HG03378 (cell line): ENCODE results near the gene NKD1.

ENCODE experiments used
- ATAC-seq: cut with Tn5 transposase; IDR thresholded peaks from one replicate; pipeline ENCODE4 v1.9.1; 2021; ENCODE audit warnings: mild to moderate bottlenecking, moderate library complexity; ENCODE audit not compliant: unreplicated experiment

The NKD1 gene

DNA sequence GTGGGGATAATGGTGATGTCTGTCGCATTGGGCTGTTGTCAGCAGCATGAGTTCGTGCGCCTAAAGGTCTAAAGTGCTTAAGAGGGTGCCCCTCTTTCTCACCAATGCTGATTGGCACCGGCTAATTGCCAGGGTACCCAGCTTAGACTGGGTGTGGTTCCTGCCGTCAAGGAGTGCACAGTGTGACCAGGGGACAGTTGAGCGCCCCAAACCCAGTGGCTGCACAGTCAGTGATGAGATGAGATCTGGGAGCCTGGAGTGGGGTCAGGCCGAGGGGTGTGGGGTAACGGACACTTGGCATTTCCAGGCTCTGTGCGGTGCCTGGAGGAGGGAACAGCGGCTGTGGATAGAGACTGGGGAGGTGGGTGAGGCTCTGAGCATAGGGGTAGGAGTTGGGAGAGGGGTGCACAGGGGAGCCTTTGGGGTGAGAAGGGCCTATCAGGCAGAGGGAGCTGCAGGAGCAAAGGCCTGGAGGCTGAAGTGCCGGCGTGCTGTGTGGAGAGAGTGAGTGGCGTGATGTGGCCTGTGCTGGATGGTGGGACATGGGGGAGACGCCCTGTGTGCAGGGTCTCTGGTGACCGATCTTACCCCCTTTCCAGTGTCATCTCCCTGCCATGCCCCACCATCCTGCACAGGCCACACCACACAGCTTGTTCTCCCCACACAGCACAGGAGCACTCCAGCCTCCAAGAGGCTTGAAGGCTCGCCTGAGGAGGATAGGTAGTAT lies 74.6 kb downstream of the NKD1 start:
- no peak for ATAC-seq

DNA sequence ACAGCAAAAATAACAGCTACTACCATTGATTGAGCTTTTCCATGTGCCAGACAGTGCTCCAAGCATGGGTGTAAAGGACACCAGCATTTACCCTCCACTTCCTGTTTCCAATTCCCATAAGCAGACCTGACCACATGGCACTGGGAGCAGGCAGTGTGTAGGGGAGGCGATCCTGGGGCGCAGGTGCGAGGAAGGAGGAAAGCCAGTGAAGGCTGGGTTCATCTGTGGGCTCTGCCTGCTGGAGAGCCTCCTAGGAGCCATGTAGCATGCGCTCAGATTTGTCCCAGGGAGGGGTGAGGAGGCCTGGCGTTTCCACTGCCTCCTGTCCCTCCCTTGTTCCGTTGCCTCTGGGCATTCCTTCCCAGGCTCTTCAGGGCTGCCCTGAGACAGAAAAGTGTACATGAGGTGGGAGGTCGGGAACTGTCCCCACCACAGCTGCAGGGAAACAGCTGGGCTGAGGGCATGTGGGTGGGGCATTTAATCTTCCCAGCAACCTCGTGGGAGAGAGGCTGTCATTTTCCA lies 76.3 kb downstream of the NKD1 start:
- no peak for ATAC-seq

DNA sequence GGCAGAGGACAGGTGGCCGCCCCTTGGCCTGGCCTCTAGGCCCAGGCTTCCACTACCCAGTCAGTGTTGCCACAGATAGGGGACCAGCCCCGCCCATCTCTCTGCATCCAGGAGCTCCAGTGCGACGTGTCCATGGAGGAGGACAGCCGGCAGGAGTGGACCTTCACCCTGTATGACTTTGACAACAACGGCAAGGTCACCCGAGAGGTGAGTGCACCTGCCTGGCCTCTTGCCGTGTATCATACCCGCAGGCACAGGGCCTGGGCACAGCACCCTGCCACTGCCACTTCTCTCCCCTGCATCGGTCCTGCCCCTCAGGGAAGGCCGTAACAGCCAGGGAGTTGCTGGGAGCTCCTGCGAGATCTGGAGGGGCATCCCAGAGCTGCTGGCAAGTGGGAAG lies 77.2 kb downstream of the NKD1 start:
- no peak for ATAC-seq

DNA sequence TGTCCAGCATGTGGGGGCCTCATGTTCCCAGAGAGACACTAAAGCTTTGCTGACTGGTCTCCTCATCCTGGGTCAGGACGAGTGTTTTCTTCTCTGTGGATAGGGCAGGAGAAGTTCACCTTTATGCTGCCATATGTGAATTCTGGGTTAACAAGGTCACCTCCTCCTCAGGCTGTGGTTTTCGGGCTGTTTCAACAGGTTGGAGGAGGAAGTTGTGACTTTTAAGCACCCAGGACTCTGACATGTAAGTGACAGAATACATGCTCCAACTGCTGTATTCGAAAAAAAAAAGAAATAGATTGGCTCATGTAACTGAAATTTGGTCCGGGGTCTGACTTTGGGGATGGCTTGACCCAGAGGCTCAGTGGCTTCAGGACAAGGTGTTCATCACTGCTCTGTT lies 78.7 kb downstream of the NKD1 start:
- ATAC-seq = no peak

DNA sequence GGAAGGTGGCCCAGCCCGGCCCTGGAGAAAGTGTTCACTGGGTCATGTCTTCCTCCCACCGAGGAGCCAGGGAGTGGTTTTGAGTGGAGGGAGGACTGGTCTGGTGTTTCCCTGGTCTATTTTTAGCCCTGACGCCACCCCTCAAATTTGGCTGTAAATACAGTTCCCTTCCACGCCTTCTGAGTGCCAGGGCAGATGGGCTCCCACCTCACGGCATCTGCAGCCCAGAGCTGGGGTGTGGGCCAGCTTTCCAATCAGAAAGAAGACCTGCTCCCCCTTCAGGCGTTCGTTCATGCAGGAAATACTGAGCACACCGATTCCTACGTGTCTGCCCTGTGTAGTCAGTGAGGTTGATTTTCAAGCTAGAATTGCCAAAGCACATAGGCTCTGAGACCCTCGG lies 79.2 kb downstream of the NKD1 start:
- peak; percentile 54 for ATAC-seq

DNA sequence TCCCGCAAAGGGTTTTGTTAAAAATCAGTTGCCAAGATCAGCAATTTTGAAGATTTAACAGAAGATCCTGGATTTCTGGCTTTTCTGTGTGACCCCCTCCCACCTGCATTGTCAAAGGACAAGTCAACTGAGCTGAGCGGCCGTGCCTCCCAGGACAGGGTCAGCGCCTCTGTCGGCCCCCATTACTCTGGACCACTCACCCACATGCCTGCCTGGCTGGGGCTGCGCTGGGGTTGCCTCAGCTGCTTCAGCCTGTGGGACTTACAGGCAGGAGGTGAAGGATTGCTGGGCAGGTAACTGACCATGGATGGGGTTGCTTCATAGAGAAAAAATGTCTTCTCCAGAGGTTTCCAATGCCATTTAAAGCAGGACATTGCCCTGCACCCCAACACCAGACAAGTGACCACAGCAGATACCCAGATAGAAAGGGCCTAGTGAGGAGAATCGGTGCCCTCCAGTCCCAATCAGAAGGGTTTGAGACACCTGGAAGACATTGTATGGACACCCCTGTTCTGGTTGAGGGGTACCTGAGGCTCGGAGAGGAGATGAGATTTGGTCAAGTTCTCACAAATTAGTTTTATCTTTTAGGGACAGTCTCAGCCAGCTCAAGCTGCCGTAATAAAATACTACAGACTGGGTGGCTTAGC lies 80.1 kb downstream of the NKD1 start:
- ATAC-seq = no peak

DNA sequence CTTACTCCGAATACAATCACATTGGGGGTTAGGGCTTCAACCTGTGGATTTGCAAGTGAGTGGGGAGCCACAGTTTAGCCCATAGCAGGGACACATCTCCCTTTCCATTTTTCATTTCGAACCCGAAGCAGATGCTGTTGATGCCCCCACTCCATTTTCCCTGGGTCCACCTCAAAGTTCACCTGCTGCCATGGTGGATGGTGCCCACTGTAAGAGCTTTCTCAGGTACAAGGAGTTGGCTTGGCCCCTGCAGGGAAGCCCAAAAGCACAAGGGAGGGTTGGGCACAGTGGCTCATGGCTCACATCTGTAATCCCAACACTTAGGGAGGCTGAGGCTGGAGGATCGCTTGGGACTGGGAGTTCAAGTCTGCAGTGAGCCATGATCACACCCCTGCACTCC lies 81.1 kb downstream of the NKD1 start:
- no peak for ATAC-seq

DNA sequence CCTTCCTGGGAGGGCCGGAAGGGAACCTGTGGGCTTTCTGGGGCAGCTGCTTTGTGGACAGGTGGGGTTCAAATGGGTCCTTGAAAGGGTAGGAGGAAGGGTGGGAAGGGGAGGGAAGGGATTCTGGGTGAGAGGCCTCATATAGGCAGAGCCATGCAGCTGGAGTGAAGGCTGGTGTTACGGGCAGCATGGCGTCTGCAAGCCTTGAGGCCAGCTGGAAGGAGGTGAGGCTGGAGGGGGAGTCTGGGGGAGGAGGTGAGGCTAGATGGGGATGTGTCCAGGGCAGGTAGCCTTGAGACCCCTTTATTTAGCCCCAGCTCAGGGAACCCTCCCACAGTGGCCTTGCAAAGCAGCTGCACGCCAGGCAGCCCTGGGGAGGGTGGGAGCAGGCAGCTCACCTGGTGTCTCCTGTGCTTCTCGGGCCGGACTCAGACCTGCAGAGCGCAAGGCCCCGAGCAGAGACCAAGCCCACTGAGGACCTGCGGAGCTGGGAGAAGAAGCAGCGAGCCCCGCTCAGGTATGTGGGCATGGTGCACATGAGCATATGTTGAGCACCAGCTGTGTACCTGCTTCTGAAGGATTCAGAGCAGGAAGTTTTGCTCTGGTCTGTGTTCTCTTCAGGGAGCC lies 82.3 kb downstream of the NKD1 start:
- no peak for ATAC-seq

DNA sequence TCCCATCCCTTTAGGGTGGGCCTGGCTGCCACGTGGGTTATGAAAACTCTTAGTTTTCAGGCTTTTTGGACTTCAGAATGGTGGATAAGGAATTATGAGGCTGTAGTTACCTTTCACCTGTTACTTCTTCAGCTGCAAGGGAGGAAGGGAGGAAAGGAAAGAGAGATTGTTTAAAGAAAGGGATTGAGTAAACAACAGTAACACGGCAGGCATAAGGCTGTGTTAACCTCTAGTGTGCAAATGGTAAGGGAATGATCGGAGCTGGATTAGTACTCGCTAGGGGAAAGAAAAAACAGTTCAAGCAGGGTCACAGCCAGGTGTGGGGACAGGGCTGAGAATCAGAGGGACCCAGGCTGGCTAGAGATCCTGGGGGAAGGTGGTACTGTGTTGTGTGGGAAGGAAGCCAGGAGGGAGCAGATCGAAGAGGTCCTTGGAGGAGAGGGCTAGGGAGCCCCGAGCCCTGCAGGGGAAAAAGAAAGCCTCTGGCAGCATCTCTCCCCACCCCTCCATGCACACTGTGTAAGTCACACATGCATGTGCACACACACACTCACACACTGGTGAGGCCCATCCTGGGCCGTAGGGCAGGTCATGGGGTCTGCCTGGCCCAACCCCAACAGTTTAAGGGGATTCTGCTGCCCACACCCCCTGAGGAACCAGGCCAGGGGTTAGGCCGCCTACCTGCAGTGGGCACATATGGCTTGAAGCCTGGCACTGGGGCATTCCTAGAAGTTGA lies 83.2 kb downstream of the NKD1 start:
- ATAC-seq = no peak

DNA sequence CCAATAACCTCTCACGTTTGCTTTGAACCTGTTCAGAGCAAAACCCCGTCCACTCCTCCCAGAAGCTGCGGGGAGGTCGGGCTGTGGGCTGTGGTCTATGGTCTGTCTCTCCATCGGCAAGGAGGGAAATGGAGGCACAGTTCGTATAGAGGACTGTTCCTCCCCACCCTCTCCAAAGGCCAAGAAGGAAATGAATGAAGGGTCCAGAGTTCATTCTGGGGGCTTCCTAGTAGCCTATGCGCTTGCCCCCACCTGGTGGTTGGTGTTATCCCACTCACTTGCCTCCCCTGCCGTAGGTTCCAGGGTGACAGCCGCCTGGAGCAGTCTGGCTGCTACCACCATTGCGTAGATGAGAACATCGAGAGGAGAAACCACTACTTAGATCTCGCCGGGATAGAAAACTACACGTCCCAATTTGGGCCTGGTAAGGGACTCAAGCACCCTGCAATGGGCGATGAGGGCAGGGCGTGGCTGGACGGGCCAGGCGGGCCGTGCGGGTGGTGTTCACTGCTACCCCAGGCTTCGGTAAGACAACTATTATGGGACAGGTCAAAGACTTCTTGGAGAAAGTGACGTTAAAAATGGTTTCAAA lies 83.9 kb downstream of the NKD1 start:
- ATAC-seq = no peak

DNA sequence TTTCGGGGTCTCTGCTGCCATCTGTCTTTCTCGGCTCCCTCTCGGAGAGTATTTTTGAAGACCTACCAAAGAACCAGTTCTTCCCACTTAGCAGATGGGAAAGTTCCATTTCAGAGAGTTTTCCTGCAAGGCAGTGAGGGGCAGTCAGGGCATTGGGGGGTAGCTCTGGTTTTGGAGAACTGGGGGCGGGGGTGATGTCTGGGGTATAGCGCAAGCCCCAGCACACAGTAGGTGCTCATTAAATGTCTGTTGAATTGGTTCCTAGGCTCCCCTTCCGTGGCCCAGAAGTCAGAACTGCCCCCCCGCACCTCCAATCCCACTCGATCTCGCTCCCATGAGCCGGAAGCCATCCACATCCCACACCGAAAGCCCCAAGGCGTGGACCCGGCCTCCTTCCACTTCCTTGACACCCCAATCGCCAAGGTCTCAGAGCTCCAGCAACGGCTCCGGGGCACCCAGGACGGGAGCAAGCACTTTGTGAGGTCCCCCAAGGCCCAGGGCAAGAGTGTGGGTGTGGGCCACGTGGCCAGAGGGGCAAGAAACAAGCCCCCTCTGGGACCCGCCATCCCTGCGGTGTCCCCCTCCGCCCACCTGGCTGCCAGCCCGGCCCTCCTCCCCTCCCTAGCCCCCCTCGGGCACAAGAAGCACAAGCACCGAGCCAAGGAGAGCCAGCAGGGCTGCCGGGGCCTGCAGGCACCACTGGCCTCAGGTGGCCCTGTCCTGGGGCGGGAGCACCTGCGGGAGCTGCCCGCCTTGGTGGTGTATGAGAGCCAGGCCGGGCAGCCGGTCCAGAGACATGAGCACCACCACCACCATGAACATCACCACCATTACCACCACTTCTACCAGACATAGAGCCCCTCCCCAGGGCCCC lies 85.0 kb downstream of the NKD1 start:
- no peak for ATAC-seq

DNA sequence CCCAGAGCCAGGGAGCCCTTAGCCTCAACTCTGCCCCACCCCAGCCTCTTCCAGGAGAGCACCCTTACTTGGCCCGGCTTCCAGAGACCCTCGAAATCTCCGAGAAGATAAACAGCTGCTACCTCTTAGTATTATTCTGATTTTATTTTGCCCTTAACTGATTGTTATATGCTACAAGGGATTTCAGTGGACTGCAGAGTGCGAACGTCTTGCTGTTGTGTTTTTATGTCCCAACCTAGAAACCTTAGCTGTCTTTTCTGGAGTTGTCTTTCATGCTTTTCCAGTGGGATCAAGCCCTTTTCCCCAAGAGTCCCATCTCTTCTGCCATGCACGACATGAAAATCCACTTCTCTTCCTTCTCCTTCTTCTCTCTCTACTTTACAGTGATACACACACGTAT lies 85.9 kb downstream of the NKD1 start:
- ATAC-seq = no peak

DNA sequence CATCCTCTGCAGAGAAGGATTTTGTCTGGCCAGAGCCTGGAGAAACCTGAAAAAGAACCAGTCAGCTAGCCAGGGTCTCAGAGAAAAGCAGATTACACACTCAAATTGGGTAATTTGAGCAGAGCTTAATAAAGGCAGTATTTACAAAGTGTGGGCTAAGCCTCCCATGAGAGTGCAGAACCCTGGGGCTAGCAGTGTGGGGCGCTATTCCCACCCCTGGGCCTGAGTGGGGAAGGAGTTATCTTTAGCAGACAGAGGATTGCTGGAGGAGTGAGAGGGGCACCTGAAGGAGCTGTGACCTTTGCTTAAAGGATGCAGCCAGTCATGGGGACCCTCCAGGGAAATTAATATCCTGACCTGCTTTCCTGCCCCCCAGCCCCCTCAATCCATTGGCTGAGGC lies 86.8 kb downstream of the NKD1 start:
- ATAC-seq = no peak

DNA sequence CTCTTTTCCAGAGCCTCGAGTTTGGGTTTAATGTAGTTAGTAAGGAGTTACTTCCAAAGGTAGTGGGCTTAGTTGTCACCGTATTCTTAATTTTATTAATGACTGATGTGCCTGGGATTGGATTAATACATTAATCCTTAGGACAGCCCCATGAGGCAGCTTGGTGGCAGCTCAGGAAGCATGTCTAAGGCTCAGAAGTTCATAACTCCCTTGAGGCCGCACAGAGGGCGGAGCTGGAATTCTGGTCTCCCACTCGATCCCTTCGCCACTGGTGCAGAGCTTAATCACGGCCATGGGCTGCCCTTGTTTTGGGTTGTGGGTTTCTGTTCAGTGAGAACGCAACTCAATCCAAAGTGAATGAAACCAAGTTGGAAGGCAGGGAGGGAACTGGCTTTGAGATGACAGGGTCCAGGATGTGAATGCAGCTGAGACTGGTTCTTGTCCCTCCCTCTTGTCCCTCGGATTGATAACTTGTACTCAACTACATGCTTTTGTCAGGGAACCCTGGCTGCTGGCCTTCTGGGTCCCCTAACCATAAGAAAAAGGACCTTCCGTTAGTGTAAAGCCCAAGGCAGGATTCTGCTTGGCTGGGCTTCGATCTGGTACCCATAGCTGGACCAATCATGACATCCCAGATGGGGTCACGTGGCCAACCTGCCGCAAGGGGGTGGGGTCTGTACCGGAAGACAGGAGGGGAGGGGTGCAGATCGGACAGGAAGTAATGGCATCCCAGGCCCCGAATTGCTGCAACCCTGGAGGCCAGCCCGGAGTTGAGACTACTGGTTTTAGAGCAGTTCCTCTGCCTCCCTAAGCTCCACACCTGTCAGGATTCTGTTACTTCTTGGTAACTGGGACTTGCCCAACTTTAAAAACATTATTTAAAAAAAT lies 87.6 kb downstream of the NKD1 start:
- no peak for ATAC-seq

DNA sequence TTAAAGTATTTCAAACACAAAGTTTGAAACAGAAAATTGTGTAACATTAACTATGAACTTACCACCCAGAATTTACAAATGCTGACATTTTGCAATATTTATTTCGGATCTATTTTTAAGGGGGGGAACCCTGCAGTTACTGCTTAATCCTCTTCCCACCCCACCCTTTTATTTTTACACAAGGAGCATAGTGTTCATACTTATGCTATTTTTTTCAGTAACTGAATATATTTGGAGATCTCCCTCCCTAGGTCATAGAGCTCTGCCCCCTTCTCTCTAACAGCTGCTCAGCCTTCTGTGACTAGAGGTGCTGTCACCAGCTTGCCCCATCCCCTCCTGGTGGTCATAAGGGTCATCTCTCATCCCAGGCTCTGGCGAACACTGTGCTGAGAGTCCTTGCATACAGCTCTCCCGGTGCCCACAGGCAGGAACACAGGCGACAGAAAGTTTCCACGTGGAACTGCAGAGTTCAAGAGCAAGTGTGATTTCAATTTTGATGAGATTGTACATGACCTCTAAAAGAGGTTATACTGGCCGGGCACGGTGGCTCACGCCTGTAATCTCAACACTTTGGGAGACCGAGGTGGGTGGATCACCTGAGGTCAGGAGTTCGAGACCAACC lies 88.7 kb downstream of the NKD1 start:
- no peak for ATAC-seq

DNA sequence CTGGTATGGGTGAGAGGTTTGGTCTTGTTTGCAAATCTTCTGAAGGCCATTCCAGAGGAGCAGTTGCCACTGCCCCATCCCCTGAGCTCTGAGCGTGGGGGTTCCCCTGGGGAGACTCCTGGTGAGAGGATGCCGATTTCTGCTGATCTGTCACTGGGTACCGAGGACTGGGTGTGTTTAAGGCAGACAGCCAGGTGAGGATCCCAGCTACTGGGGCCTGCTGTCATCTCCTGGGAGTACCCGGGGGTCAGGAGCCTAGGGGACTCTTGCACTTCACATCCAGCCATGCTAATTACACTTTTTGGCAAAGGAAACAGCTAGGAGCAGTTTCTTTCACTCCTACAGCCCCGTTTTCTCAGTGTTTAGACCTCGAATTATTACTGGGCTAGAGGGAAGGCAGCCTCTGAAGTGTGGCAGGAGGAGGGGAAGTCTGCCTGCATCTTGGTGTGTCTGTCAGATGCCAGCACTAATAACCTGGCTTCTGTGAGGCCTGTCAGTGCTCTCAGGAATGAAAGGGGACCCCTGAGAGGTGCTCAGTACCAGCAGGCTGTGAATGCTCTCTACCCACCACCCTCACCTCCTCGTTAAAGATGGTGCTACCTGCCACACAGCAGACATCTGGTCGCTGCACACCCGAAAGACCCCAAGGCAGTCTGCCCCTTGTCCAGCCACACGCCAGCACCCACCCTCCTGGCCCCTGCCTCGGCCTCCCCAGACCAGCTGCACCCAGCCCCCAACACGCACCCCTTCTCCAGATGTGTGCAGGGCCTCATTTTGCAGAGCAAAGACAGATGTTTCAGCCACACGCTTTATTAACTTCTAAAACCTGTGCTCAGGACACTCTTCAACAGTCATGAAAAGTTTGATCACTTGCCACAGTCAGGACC lies 89.8 kb downstream of the NKD1 start:
- ATAC-seq = no peak

DNA sequence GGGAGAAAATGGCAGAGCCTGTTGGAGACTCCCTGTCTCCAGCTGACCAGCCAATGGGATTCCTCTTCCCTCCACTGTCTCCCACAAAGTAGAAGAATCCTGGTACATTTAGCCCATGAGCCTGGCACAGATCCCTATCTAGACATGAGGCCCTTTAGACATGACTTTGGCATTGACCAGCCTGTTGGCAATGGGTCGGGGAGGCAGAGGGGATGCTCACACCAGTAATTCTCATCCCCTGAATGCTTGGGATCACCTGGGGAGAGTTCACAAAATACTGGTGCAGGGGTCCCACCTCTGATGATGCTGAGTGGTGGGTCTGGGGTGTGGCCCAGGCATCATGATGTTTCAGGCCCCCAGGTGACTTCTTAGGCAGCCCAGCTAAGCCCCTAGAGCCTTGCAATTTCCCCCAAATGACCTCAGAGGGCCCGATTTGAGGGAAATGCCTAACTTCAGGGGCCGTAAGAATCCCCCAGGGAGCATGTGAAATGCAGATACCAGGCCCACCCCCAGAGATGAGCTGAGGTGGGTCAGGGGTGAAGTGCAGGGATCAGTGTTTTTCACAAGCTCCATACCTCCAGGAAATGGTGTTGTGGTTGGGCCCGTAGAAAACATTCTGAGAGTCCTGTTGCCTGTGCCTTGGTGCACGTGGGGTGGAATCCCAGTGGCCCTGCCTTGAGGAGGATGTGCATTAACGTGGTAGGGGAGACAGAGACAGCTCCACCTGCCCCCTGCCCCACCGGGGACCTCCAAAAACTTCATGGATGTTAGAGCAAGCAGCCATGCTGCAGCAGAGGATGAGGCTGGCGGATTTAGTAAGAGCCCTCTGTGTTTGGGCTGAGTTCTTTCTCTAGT lies 90.8 kb downstream of the NKD1 start:
- ATAC-seq = no peak
